GM18519 (cell line): Measurements from ENCODE around the gene WDR27.
"Not testable (repeated sequence)": the region's sequence is repeated elsewhere in the genome, so short reads cannot be mapped to it uniquely, and the experiment has no call there.

ENCODE experiments used
- ATAC-seq: cut with Tn5 transposase; IDR thresholded peaks from one replicate; pipeline ENCODE4 v1.9.1; 2021; ENCODE audit warnings: mild to moderate bottlenecking, moderate library complexity; ENCODE audit not compliant: unreplicated experiment, low FRiP score

Gene WDR27

DNA sequence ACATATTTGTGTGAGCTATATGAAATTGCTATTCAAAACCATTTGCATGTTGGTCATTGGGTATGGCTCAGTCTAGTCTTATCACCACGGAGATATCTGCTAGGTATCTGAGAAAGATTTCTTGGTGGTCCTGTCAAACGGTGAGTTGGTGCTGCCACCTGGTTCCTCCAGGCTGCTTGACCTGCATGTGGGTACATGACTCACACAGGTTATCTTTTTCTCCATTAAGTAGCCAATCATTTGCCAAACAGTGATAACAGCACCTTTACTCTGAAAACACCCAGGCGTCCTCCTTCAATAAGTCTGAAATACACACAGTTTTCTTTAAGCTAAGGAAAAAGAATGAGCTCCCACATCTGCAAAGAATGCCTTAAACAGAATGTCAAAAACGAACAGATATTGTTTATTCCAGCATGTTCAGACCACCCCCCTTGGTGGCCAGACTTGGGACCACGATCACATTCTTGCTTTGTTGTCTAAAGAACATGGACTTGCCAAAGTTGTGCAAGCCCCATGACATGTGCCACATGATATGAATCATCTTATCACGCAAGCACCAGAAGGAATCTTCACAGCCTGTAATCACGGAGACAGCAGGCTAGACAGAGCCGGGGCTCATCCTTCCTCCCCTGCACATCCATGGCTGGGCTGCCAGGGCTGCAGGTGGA, 247.5 kb downstream of the WDR27 start:
- ATAC-seq: no peak

DNA sequence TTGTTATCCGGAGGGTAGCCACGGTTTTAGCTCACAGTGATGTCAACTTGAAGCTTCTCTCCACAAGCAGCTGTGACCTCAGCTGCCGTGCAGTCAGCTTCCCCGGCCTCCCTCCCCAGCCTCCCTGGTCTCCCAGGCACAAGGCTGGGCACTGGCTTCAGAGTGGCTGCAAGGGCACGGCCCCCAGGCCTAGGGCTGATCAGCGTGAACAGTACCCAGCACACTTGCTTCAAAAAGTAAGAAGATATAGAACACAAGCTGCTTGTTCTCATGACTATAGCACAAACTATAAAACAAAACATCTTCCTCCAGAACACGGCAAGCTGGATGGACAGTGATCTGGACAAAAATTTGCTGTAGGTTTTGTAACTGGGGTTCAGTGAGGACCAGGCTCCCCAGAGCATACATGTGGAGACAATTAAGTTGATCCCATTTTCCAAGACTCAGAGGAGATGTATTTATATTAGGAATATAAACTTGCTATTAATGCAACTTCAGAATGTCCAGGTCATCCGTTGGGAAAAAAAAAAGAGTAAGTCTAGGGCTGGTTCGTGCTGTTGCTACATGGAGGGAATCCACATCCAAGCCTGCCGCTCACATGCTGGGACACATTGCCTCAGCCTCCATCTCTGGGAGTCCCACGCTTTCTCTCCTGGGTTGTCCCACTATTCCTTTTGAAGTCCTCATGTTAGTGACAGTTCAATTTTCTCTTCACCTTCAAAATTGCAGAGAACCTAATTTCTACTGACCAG, 248.8 kb downstream of the WDR27 start:
- no peak for ATAC-seq

DNA sequence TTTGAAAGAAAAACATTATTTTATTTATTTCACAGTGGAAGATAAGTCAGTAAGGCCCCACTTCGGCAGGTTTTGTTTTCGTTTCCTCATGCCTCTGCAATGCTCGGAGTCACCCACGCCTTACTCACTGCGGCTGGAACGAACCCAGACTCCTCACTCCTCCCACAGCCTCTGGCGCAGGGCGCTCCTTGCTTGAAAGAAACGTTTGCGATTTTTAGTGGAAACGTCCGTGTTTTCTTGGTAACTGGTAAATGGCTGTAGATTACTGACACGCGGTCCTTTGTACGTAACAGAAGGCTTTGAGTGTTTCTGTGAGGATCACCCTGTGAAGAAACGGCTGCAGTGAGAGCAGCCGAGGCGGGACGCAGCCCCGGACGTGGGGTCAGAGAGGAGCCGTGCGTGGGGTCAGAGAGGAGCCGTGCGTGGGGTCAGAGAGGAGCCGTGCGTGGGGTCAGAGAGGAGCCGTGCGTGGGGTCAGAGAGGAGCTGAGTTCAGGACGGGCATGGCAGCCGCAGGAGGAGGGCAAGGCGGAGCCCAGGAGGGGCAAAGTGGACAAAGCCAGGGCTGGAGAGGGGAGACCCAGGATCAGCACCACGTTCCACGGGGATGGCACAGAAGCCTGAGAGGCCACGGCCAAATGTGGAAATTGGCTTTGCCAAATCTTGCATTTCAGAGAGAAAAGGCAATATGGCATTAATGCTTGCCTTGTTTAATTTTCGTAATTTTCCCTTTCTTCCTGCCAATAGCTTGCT, 249.5 kb downstream of the WDR27 start:
- ATAC-seq: no peak

DNA sequence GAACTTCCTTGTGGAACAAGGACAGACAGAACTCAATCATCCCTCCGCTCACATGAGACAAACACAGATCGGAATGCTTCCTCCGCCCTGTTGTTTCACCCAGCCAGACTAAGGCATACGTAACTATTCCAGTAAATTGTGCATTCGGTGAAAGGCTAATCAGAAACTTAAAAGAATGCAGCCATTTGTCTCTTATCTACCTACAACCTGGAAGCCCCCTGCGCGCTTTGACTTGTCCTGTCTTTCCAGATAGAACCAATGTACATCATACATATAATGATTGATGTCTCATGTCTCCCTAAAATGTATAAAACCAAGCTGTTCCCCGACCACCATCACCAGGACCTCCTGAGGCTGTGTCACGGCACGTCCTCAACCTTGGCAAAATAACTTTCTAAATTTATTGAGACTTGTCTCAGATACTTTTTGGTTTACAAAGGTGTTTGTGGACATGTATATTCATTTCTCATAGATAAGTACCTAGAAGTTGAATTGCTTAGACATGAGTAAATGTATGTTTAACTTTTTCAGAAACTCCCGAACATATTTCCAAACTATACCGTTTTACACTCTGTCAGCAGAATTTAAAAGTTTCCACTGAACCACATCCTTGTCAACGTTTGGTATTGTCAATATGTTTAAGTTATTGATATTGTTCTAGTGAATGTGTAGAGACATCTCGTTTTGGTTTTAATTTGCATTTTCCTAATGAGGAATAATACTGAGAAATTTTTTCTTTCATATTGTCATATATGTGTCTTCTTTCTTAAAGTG, 250.6 kb downstream of the WDR27 start:
- no peak for ATAC-seq

DNA sequence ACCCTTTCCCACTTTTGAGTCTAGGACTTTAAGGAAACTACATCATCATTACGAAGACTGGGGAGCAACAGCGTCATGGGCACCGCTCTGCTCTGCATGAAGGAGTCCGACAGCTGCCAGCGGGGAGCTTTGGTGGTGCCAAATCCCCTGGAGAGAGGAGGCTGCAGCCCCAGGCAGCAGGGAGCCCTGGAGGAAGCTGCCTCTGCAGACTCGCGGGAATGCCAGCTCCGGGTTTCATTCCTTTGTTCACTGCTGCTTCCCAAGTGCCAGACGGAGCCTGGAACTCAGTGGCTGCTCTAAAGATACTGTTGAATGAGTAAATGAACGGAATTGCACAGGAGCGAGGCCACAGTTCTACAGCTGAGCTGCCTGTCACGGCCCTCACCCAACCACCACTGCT, 251.7 kb downstream of the WDR27 start:
- no peak for ATAC-seq

DNA sequence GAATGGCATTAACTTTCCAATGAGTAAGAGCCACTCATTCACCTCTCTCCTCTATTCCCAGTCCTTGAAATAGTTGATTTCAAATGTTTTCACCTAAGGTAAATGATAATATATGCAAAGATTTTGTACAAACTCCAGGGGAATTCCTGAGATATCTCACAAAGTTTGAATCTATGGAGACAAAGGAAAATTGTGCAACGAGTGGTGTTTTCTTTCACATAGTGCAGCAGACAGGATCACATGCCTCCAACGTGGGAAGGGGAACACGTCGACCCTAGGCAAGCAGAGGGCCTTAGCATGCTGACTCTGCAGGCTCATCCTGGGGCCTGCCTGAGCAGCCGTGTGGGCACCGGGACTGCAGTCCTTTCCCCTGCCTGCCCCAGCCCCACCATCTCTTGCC, 252.6 kb downstream of the WDR27 start:
- no peak for ATAC-seq

DNA sequence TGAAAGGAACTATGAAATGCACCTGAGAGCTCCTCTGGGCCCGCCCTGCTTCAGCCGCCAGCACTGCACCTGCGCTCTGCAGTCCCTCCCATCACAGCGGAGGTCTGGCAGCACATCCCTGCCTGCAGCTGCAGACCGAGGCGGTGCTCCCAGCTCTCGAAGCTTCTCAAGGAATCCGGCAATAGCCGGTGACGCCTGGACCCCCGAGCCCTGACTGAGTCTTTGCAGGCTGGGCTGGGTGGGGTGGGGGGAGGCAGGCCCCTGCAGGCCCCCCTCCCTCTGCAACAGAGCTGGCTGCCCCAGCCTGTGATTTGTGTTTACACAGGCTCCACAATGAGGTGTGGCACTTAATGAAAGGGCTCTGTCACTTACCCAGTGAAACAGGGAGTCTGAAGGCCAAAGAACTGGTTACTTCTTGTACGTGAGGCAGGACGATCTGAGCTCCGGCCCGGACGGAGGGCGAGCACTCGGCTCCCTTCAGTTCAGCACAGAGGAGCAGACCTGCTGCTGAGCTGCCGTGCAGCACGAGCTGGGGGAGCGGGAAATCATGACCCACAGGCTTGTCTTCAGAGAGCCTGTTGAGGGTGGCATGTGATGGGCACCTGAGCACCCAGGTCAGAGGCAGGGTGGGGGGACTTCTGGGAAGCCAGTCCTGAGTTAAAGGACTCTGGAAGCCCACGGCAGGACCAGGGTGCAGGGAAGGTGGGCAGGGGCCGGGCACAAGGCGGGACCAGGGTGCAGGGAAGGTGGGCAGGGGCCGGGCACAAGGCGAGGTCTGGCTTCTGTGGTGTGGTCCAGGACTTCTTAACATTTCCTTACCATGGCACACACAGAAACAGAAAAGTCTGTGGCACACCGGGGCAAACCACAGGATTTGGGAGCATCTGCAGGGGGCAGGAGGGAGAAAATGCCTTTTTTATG, 255.9 kb downstream of the WDR27 start:
- ATAC-seq: no peak

DNA sequence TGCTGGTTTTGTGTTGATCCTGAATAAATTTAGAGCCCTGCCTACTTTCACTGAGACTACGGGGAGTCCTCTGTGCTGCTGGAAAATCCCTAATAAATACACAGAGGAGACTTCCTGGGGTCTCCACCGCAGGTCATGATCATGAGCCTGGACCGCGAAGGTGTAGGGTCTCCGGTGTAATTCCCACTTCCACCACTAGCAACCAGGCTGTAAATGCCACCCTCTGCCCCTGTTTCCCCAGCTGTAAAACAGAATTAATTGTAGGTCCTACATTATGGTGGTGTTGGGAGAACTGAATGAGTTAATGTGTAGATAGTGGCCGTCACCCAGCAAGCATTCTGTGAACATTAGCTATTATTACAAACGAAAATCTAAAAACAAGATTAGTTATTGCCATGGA, 256.6 kb downstream of the WDR27 start:
- no peak for ATAC-seq

DNA sequence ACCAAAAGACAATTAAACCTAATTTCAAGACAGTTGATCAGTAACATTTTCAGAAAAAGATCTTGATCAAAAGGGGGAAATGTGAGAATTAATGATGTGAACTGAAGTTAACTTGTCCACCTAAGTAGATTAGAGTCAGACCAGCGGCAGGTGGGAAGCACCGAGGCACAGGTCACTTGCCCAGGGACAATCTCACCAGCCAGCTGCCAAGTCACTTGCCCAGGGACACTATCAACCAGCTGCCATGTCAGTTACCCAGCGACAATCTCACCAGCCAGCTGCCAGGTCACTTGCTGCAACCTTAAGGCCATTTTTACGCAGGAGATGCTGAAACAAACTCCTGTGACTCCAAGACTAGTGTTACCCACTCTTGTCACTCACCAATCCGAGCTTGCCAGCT, 260.5 kb downstream of the WDR27 start:
- no peak for ATAC-seq

DNA sequence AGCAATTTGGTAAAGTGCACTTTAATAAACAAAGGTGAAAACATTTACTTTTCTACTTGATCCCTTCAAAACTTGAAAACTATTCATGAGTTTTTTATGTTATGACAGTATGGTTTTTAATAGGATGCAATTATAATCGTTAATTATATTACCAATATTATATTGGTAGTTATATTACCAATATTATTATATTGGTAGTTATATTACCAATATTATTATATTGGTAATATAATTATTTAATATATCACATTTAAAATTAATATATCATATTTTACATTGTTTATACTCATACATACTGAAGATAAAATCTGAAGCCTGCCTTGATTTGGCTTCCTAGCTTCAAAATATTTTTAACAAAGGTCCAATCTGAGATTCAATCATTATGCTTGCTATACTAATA, 262.1 kb downstream of the WDR27 start:
- no peak for ATAC-seq

DNA sequence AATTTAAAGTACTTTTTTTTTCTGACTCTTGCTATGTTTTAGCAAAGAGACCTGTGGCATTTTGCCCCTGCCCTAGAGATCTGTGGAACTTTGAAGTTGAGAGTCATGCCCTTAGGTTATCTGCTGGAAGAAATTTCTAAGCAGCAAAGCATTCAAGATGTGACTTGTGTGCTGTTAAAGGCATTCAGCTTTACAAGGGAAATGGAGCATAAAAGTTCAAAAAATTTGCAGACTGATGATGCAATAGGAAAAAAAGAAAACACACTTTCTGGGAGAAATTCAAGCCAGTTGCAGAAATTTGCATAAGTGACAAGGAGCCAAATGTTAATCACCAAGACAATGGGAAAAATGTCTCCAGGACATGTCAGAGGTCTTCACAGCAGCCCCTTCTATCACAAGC, 267.3 kb downstream of the WDR27 start:
- not testable (repeated sequence) for ATAC-seq

DNA sequence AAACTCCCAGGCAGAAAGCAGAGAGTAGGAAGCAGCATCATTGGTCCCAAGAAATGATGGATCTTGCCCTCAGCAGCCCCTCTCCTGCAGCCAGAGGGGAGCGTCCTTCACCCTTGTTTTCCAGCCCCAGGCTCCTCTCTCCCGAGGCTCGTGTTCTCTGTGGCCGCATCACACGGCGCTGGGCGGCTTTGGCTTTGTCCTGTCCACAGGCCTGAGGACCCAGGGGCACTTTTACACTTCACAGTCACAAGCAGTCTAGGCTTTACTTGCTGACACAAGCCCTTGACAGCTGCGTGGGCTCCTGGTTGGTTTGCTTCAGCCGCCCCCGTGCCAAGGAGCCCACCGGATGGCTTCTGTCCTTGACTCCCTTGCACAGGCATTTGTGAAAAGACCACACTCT, 272.8 kb downstream of the WDR27 start:
- ATAC-seq: no peak

DNA sequence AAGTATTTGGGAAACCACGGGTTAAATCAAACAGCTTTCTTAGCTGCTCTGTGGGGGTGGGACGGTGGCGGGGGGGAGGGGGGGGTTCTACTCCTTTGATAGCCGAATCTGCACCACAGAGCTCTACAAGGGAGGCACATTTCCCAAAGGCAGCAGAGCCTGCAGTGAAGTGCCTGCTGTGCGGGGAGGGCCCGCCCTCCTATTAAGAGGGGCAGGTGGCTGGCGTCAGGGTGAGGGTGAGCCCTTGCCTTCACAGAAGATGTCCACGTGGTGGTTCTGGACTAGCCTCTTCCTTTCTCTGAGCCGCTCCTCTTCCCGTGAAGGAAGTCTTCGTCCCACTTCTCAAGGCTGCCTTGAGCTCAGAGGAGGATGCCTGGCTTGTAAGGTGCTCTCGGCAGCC, 273.3 kb downstream of the WDR27 start:
- no peak for ATAC-seq

DNA sequence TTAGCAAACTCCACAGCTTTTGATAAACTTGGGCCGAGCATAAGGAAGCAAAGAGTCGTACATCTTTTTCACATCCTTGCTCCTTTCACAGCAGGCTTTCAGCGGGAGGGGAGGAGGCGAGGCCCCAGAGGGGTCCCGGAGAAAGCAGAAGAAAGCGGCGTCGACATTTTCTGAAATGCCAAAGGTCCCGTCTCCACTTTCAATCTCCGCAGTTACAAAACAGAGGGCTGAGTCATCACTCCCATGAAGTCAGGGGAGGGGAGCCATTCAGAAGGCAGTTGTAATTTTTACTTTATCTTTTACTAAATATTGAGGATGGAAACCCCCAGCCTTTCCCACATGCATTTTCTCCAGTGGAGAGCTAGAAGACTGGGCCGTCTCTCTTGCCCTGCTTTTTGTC, 274.0 kb downstream of the WDR27 start:
- ATAC-seq: no peak

DNA sequence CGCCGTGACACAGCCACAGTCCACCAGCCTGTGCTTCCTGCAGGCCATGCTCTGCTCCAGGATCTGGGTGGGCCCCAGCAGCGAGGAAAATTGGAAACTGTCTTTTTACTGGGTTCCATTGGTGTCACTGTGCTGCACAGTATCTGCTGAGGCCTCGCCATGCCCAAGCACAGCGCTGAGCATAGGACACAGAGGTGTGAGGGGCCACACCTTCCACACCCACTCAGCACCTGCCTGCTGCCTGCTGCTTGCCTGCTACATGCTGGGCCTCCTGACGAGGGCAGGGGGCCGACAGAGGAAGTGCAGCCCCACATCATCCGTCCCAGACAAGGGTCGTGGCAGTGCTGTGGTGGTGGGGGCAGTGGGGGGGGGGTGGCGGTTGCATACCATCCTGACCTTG, 275.2 kb downstream of the WDR27 start:
- no peak for ATAC-seq

DNA sequence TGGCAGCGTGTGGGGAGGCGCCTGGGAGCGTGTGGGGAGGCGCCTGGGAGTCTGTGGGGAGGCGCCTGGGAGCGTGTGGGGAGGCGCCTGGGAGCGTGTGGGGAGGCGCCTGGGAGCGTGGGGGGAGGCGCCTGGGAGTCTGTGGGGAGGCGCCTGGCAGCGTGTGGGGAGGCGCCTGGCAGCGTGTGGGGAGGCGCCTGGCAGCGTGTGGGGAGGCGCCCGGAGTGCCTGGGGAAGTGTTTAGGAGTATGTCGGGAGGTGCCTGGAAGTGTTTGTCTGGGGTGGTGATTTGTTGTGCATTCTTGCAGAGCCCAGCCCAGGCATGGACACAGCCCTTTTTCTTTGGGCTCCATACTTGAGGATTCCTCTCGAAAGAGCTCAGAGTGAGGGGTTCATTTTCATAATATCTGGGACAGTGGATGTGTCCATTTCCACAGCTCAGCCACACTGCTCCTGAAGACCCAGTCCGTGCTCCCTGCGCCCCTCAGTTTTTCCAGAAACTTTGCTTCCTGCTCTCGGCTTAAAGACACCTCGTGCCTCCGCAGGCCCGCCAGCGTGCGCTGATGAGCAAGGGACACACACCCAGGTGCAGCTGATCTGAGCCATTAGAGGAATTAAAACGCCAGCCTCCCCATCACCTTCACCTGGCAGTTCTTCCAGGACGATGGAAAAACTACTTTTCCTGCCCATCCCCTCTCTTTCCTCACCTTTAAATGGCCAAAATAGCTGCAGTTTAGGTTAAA, 276.0 kb downstream of the WDR27 start:
- ATAC-seq: no peak

DNA sequence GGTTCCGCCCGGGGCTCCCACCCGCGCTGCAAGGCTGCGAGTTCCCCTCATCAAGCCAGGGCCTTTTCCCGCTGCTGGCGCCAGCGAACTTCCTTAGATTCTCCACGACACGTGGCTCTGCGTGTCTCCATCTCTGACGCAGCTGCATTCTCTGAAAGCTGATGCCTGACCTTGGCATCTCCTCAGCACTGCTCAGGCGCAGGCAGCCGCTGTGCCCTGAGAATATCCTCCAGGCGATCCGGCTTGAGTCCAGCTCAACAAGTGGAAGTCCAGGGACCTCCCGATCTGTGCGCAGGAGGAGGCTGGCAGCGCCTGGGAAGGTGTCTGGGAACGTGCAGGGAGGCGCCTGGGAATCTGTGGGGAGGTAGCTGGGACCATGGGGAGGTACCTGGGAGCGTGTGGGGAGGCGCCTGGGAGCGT, 277.0 kb downstream of the WDR27 start:
- ATAC-seq: no peak

DNA sequence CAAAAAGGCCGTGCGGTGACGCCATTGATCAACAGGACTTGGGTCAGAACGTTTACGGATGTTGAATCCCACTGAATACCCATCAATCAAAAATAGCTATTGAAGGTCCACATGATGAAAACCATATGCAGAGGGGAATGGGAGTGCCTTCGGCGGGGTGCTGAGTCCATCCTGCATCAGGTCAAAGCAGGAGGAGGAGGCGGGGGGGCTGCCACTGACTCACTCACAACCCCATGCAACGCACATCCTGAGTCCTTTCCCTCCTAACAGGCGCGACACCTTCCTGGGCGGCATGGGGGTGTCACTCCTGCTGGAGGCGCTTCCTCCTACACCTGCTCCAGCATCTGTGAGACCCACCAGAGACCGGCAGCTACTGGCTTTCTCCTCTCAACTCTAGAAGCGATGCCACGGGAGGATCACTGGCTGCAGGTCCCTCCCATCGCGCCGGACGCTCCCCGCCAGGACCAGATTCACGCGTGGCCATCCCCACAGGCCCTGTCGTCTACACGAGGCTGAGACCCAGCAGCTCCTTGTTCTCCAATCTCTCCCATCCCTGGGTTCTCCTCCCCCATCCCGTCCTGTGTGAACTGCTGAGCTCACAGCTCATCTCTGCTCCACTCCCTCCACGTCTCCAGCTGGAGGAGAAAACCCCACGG, 277.6 kb downstream of the WDR27 start:
- ATAC-seq: no peak
